ENCODE data around the gene YWHAG.

DNA sequence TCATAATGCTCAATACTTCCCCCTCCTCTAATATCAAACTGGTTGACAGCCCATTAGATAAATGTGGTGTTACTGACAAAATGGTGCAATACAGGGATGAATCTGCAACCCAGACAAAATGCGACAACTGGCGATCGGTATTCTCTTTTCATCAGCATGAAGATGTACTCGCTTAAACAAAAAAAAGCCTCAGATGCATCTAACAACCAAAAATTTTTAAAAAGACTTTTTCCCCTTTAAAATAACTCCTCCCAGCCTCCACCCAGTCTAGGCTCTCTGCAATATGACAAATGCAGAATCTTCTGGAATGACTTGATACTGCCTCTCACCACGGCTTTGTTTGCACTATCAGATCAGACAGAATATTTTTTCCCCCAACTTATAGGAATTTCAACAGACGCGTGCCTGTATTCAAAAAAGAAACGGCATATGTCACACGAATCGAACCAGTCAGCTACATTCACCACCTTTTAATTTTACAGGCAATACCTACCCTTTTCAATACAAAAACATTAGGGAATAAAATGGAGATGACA lies 1.2 kb downstream of the YWHAG start:
- TF ChIP-seq, protein P1, sequence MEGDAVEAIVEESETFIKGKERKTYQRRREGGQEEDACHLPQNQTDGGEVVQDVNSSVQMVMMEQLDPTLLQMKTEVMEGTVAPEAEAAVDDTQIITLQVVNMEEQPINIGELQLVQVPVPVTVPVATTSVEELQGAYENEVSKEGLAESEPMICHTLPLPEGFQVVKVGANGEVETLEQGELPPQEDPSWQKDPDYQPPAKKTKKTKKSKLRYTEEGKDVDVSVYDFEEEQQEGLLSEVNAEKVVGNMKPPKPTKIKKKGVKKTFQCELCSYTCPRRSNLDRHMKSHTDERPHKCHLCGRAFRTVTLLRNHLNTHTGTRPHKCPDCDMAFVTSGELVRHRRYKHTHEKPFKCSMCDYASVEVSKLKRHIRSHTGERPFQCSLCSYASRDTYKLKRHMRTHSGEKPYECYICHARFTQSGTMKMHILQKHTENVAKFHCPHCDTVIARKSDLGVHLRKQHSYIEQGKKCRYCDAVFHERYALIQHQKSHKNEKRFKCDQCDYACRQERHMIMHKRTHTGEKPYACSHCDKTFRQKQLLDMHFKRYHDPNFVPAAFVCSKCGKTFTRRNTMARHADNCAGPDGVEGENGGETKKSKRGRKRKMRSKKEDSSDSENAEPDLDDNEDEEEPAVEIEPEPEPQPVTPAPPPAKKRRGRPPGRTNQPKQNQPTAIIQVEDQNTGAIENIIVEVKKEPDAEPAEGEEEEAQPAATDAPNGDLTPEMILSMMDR (IDR thresholded peaks at IDR 0.05): no peak
- no peak for TF ChIP-seq POLR2A (IDR thresholded peaks at IDR 0.05)
- TF ChIP-seq POLR2AphosphoS5 (IDR thresholded peaks at IDR 0.05): no peak
- TF ChIP-seq EP300 (IDR thresholded peaks at IDR 0.05): no peak
